Measurements from ENCODE around the gene VSIG10L. TPM values are rescaled to one million over a fixed set of nuclear protein-coding genes. Genes with fewer than 3 reads are reported as not detected.

The VSIG10L gene
- total RNA-seq, 1 donor from 2014 or later: 0.65 TPM

DNA sequence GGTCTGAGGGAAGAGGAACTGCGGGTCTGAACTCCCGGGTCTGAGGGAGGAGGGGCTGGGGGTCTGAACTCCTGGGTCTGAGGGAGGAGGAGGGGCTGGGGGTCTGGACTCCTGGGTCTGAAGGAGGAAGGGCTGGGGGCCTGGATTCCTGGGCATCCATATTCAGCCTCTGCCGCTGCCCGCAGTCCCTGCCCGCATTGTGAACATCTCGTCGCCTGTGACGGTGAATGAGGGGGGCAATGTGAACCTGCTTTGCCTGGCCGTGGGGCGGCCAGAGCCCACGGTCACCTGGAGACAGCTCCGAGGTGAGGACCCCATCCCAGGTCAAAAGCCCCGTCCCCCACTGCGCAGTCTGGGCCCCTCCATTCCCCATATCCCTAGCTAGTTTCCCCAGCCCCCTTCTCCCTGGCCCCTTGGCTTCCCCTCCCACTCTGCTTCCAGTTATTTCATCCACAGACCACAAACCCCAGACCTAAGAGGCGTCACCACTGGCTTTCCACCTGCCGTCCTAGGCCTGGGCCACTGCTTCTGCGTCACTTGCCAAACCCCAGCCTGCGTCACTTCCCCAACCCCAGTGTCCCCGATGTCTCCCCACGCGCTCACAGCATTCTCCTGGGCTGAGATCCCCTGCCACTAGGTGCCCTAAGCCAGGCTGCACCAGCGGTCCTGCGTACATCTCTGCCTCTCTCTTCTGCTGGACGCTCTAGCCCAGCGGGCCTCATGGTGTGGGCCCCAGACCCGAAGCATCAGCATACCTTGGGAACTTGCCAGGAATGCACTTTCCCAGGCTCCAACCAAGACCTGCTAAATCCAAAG, 16.6 kb downstream of the VSIG10L start:
- ATAC-seq (ENCODE audit: poor library complexity) (no peak), DNase-seq (no peak)
- intact Hi-C loops (cut with DNase I): no loop called here

DNA sequence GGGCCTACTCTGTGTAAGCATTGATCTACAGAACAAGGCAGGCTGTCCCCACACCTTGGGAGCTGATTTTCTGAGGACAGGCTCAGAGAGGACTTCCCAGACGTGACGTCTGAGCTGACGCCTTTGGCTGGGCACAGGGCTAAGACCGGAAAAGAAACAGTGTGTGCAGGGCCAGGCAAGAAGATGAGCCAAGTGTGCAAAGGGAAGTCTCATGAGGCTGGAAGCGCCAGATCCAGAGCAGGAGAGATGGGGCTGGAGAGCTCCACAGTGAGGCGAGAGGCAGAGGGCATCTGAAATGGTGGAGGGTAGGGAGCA, 17.8 kb downstream of the VSIG10L start:
- DNase-seq (no peak), ATAC-seq (ENCODE audit: poor library complexity) (no peak)
- intact Hi-C loops (cut with DNase I): no loop called here

DNA sequence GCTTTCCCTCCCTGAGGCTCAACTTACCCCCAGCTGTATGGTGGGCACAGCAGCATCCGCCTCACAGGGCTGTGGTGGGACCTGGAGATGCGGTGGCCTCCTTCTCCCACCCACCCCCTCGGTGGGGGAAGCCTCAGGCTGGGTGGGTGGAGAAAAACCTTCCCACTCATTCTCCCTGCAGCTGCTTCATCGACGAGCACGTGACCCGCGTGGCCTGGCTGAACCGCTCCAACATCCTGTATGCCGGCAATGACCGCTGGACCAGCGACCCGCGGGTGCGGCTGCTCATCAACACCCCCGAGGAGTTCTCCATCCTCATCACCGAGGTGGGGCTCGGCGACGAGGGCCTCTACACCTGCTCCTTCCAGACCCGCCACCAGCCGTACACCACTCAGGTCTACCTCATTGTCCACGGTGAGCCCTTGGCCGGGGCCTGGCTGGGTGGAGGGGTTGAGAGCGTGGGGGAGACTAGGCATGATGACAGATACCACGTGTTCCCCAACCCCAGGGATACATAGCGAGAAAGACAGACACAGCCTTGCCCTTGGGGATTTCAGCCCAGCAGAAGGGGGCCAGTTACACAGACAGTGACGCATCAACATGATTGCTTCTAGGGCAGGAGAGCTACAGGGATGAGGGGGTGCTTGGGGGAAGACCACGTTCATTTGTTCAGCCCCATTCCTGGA, 18.3 kb downstream of the VSIG10L start:
- DNase-seq (no peak), ATAC-seq (ENCODE audit: poor library complexity) (no peak)
- intact Hi-C loops (cut with DNase I): no loop called here

DNA sequence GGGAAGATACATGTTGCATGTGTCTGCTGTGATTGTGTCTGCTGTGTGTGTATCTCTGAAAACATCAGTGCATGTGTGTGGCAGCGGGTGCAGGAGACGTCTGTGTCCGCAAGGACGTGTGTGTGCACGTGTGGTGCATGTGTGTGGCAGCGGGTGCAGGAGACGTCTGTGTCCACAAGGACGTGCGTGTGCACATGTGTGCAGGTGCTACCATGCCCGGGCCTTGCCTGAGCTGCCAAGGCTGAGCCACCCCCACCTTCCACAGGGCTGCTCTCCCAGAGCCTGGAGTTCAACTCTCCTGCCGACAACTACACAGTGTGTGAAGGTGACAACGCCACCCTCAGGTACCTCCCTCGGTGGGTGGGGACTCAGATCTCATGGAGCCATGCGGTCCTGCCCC, 20.1 kb downstream of the VSIG10L start:
- intact Hi-C loops (cut with DNase I): no loop called here
- no peak for DNase-seq
- ATAC-seq (ENCODE audit: poor library complexity): no peak

DNA sequence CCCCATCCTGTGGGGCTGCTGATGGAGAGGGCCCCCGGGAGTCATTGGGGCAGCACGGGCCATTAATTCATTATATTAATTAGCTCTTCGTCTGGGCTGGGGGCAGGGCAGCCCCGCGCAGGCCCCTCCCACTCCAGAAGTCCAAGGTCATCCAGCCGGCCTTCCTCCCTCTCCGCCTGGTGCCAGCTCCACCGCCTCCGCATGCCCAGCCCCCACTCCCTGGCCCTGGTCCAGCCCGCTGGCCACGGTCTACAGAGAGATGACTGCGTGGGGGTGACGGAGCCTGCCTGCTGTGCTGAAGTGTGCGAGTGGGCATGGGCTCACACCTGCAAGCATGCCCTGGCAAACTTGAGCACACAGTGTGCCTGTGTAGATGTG, 21.7 kb downstream of the VSIG10L start:
- DNase-seq (no peak), ATAC-seq (ENCODE audit: poor library complexity) (no peak)
- intact Hi-C loops (cut with DNase I): no loop called here

DNA sequence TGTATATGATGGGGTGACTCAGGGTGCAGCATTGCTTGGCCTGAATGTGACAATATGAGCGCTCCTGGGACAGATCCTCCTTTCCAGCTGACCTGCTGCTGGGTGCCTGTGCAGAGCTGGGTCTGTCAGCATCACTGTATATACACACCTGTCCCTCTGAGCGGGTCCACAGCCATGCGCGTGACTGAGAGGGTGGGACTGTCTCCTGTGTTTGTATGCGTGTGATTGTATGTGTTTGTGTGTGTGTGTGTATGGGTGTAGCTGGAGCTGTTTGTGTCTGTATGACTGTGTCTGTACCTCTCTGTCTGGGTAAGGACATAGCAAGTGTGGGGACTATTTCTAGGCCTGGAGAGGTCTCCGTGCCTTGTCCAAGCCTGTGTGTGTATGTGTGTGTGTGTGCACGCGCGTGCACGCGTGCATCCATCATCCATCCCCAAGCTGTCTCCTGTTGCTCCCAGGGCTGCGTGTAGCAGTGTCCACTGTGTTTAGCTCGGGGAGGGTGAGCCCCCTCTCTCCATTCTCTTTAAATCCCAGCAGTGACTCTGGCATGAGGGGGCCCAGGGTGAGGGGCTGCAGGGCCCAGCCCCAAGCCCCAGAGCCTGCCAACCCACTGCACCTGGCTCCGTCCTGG, 22.2 kb downstream of the VSIG10L start:
- intact Hi-C loops (cut with DNase I): no loop called here
- DNase-seq (no peak), ATAC-seq (ENCODE audit: poor library complexity) (no peak)

DNA sequence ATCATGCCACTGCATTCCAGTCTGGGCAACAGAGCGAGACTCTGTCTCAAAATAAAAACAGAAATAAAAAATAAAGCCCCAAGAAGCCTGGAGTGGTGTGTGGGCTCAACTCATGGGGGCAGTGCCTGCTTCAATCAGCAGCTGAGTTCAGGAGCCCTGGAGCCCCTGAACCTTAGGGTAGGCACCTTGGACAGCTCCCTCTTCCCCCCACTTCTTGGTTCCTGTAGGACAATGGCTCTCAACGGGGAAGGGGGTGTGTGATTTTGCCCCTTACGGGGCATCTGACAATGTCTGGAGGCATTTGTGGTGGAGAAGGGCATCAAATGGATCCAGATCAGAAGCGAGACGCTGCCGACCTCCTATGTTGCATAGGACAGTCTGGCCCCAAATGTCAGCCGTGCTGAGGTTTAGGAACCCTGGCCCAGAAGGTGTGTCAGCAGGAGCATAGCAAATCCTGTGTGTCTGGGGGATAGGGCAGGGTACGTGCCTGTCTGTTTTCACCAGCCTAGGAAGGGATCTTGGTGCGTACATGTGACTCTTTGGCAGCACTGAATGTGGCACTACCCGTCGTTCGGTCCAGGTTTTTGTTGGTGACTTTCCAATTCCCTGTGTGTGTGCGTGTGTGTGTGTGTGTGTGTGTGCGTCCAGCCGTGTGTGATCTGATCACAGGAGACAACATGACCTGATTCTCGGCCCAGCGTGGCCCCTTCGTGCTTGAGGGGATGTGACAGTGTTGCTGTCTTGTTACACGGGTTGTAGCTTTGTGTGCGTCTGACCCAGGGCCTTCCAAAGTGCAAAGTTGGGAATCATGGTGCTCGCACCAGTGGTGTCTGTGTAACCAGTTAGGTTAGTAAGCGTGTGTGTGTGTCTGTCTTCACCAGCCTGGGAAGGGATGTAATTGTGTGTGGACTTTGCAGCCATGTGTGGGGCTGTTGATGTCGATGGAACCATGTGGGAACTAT, 23.0 kb downstream of the VSIG10L start:
- ATAC-seq (ENCODE audit: poor library complexity) (no peak), DNase-seq (no peak)
- intact Hi-C loops (cut with DNase I): no loop called here

DNA sequence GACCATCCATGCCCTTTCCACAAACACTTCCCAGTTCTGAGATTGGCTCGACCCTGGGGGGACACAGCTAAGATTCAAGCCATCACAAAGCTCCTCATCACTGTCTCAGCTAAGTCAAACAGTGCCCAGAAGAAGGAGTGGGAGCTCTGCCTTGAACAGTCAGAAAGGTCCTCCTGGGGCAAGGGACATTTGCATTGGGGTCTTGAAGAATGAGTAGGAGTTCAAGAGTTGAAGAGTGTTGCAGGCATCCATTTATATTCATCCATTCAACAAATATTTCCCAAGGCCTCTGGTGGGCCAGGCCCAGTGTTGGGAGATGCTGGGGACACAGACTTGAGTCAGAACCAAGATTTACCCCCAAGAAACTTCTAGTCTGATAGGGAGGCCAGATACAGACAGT, 24.0 kb downstream of the VSIG10L start:
- ATAC-seq (ENCODE audit: poor library complexity): no peak
- no peak for DNase-seq
- intact Hi-C loops (cut with DNase I): no loop called here

DNA sequence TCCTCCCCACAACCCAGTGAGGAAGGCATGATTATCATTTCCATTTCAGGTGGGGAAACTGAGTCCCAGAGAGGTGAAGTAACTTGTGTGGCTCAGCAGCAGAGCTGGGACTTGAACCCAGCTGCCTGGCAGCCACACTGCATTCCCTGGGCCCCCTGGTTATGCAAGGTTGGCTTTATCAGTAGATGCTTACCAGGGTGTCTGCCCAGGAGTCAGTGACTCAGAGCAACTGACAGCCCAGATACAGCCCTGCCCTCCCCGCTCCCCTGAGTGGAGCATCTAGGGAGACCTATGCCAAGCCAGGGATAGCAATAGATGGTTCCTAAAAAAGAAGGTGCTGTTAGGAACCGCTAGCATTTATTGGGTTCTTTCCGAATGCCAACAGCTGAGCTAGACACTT, 24.6 kb downstream of the VSIG10L start:
- intact Hi-C loops (cut with DNase I): no loop called here
- ATAC-seq (ENCODE audit: poor library complexity): no peak

DNA sequence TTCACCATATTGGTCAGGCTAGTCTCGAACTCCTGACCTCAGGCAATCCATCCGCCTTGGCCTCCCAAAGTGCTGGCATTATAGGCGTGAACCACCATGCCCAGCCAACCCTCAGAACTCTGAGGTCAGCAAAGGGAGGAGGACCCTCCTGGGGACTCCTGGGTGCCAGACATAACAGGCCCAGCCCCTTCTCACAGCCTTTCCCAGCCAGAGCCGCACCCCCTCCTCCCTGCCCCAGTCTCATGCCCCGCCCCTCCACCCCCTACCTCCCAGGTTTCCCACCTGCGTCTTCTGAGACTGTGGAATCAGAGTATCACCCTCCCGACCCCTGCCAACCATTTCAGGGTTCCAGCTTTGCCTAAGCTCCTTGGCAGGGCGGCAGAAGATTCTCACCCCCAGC, 25.3 kb downstream of the VSIG10L start:
- intact Hi-C loops (cut with DNase I): no loop called here
- DNase-seq (no peak), ATAC-seq (ENCODE audit: poor library complexity) (no peak)

More for the DNA sequence above, 24.6 kb downstream of the VSIG10L start:
- no peak for DNase-seq

DNA sequence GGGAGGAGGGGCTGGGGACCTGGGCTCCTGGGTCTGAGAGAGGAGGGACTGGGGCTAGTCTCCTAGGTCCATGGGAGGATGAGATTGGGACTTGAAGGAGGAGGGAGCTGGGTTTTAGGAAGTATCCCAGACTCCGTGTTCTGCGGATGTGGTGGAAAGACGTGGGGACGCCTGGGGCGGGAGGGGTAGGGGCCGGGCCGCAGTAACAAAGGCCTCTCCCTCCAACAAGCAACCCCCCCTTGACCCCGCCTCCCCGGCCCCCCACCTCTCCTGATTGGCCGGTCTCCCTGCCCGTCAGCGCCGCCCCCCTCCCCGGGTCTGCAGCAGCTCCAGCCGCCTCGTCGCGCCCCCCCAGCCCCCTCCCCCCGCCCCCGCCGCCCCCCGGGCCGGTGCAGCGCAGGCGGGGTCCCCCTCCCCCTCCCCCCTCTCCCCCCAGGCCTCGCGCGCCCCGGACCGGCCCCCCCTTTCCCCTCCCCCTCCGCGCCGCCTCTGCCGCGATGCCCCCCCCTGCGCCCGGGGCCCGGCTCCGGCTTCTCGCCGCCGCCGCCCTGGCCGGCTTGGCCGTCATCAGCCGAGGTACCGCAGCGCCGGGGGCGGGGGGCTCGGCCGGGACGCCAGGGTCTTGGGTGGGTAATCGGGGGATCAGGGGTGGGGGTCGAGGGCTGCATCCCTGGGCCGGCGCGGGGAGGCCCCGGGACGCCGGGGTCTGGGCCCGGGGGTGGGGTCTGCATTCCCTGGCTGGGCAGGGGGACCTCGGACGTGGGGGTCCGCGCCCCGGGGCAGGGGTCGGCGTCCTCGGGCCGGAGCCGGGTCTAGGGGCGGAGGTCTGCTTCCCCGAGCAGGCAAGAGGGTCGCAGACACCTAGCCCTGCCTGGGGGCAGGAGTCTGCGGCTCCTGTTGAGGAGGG, 30.3 kb downstream of the VSIG10L start, which contains the start of gene IGLON5:
TSS of gene IGLON5 (plus strand) at position 294 of the 907 bp plus-strand sequence. CDS start at position 498, 204 bp downstream.
- intact Hi-C loops (cut with DNase I): no loop called here
- no peak for ATAC-seq (ENCODE audit: poor library complexity)
- no peak for DNase-seq

DNA sequence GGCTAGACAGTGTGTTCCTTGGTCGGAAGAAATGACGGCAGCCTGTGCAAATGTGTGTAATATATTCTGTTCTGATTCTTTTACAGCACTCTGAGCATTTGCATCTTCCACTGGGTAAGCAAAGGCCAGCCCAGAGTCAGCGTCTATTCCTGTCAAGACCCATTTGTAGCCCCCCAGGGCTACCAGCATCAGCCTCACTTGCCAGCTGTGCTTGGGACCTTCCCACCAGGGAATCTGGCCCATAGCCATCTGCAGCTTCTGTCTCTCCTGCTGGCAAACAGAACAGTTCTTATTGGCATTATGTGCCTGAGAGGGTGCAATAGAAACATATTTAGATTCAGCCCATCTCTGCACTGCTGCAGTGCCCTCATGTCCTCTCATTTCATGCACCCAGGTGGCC, 36.5 kb downstream of the VSIG10L start:
- DNase-seq: no peak
- ATAC-seq (ENCODE audit: poor library complexity): no peak
- intact Hi-C loops (cut with DNase I): no loop called here

DNA sequence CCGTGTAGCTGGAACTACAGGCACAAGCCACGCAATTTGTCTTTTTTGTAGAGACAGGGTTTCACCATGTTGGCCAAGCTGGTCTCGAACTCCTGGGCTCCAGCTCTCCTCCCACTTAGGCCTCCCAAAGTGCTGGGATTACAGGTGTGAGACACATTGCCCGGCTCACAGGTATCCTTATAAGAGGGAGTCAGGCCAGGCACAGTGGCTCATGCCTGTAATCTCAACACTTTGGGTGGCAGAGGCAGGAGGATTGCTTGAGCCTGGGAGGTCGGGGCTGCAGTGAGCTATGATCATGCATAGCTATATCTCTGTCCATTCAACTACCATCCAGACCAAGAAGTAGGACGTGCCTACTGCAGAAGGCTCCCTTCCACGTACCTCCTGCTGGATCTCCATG, 40.7 kb downstream of the VSIG10L start:
- intact Hi-C loops (cut with DNase I): no loop called here
- no peak for ATAC-seq (ENCODE audit: poor library complexity)
- no peak for DNase-seq

DNA sequence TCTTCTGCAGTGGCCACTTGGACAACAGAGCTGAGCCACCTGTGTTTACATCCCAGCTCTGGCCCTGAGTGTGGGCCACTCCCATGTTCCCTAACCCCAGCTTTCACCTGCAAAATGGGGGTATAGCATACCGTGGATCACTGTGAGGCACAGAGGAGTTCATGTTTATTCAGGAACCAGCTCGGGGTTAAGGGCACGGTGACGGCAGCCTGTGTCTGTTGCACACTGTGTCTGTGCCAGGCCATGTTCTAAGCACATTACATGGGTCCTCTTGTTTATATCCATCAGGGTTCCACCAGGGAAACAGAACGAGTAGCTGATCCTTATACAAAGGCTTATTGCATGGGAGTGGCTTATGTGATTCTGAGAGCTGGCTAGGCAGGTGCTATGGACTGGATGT, 44.5 kb downstream of the VSIG10L start:
- DNase-seq: no peak
- intact Hi-C loops (cut with DNase I): no loop called here
- no peak for ATAC-seq (ENCODE audit: poor library complexity)

DNA sequence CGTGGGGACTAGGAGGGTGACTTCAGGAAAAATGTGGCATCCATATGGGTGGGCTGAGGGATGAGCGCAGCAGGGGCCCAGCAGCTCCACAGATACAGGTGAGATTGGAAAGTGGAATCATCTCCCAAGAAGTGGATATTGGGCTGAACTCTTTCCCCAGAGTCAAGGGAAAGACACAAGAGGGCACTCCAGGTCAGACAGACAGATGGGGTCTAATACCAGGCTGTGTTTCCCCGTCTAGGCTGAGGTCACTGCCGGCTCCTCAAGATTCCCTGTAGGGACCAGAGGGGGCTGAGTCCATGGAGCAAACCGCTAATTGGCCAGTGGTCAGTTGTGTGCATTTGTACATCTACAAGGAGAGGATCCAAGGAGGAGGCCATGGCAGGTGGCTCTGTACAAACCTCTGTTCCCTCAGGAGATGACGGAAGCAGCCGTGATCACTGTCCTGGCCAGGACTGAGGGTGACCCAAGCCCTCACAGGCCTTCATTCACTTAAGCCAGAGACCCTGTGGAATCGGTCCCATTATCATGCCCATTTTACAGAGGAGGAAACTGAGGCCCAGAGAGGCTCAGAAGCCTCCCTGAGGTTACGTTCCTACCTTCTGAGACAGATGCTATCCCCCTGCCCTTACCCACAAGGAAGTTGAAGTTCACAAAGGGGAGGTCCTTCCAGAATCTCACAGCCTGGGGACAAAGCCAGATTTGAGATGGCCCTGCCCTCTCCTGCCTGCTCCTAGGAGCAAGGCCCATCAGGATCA, 45.4 kb downstream of the VSIG10L start:
- no peak for DNase-seq
- intact Hi-C loops (cut with DNase I): no loop called here
- ATAC-seq (ENCODE audit: poor library complexity): no peak

DNA sequence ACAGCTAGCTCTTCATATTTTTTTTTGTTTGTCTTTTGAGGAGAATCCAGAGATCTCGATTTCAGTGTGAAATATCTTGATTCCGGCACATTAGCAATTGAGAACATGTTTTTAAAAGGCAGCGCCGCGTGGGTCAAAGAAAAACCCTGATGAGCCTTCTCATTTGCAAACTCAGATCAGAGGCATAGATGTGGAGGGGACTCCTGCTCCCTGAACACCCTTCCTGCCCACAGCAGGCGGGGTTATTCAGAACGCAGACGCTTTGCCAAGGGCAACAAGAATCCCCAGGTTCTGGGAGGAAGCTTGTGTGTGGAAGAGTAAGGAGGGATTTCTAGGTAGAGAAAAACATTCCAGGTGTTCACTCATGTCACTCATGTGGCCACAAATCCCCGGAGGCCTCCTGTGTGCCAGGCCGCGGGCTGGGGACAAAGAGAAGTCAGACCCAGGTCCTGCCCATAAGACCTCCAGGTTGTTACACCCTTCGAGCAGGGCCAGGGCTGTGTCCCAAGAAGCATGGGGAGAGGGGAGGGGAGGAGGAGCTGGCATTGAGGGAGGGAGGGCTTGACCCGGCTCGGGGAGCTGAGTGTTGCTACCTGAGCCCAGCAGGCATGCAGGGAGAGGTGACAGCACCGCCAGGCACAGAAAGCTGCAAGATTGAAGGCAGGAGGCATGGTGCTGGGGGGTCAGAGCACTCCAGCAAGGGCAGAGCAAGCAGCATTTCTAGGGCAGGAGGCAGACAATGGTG, 46.4 kb downstream of the VSIG10L start:
- DNase-seq: no peak
- intact Hi-C loops (cut with DNase I): no loop called here
- no peak for ATAC-seq (ENCODE audit: poor library complexity)

DNA sequence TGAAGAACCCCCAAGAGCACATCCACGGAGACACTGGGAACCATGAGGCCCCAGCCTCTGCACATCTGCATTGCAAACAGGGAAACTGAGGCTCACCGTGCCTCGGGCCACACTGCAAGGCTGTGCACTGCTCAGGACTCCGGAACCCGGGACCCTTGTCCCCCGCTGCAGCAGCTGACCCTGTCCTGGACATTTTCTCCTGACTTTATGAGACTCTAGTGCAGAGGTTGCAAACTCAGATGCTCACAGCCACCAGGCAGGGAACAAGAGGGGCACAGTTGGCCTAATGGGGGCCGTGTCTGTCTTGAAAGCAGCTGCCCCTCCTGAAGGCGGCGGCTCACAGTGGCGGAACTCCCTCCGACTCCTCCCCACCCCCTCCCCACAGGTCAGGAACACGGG, 47.0 kb downstream of the VSIG10L start:
- ATAC-seq (ENCODE audit: poor library complexity) (no peak), DNase-seq (no peak)
- intact Hi-C loops (cut with DNase I): no loop called here
